Measurements from ENCODE around the gene FGG. TPM values are rescaled to one million over a fixed set of nuclear protein-coding genes. Genes with fewer than 3 reads are reported as not detected.

The FGG gene
- total and polyA plus RNA-seq, 2 donors (not counting 3 experiments of a cell fraction or from before 2014, with no cell fraction given): not detected

DNA sequence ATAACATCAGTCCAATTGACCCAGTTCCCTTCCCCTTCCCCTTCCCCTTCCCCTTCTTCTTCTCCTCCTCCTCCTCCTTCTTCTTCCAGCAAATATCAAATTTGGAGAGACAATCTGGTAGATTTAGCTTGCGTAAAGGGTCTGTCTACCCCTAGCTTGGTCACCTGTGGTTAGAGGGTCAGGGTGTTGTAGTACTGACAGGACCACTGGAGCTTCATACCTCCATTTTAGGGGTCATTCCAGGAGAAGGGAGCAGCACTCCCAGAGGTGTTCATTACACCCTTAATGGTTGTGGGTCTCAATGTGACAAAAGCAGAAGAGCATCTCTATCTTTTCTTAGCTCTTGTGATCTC is 53.3 kb downstream of the FGG start:
- no peaks in the 10 kb centered on the region for H3K4me1 ChIP-seq (ENCODE audit: control insufficient read depth, extremely low read depth, insufficient read depth, low read length)
- intact Hi-C loops (cut with micrococcal nuclease): no loop called here
- peaks cover 0 to 12% of the 10 kb centered on the region in 2 experiments for H3K27me3 ChIP-seq (ENCODE audit: control insufficient read depth in 2 of 2, insufficient read depth in 2 of 2, low read length in 2 of 2)
- no peaks in the 10 kb centered on the region for H3K36me3 ChIP-seq (ENCODE audit: control insufficient read depth in 2 of 2, extremely low read depth in 1 of 2, insufficient read depth in 2 of 2, low read length in 2 of 2)
- no peaks in the 10 kb centered on the region for H3K79me2 ChIP-seq (ENCODE audit: control insufficient read depth, insufficient read depth, low read length)
- ChIA-PET CTCF (interaction anchor here (0.6 to 6.0 kb wide), 29 partner anchors 9 to 793 kb away, joined by 3 to 112 read pairs (median 5); partner anchors contain the start of genes FGG, PLRG1 and RBM46), POLR2A (interaction anchor here (0.6 kb wide), 1 partner anchor 9 kb away, joined by 3 read pairs; the partner anchor contains the start of gene PLRG1)
- dilution Hi-C loops (cut with MboI; ENCODE audit: extremely low pct_ligation_motif_present, low sequenced_read_pairs): no loop called here
- DNase-seq (ENCODE audit: low read depth, low spot score): no peak
- no peak for FAIRE-seq
- BruUV-seq (replicated peaks): no TSS peak
- TF ChIP-seq POLR2A (IDR thresholded peaks at IDR 0.05; ENCODE audit: low read depth, low read length) (no peak), EZH2 (IDR thresholded peaks at IDR 0.05; ENCODE audit: borderline replicate concordance, low read depth, low read length, severe bottlenecking) (no peak), GATA2 (IDR thresholded peaks at IDR 0.05; ENCODE audit: insufficient read depth, insufficient read length, low read depth, low read length) (no peak), JUN (IDR thresholded peaks at IDR 0.05; ENCODE audit: borderline replicate concordance, insufficient read depth, insufficient read length, low read depth) (no peak), MYC (IDR thresholded peaks at IDR 0.05; ENCODE audit: low read depth, low read length) (no peak), FOS (IDR thresholded peaks at IDR 0.05; ENCODE audit: borderline replicate concordance, insufficient read depth, low read length) (no peak), POLR2AphosphoS5 (IDR thresholded peaks at IDR 0.05; ENCODE audit: insufficient read depth, low read depth, low read length) (no peak)
- TF ChIP-seq, protein P1, sequence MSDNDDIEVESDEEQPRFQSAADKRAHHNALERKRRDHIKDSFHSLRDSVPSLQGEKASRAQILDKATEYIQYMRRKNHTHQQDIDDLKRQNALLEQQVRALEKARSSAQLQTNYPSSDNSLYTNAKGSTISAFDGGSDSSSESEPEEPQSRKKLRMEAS (IDR thresholded peaks at IDR 0.05; ENCODE audit: insufficient read depth, insufficient read length): no peak
- TF ChIP-seq, protein P2, sequence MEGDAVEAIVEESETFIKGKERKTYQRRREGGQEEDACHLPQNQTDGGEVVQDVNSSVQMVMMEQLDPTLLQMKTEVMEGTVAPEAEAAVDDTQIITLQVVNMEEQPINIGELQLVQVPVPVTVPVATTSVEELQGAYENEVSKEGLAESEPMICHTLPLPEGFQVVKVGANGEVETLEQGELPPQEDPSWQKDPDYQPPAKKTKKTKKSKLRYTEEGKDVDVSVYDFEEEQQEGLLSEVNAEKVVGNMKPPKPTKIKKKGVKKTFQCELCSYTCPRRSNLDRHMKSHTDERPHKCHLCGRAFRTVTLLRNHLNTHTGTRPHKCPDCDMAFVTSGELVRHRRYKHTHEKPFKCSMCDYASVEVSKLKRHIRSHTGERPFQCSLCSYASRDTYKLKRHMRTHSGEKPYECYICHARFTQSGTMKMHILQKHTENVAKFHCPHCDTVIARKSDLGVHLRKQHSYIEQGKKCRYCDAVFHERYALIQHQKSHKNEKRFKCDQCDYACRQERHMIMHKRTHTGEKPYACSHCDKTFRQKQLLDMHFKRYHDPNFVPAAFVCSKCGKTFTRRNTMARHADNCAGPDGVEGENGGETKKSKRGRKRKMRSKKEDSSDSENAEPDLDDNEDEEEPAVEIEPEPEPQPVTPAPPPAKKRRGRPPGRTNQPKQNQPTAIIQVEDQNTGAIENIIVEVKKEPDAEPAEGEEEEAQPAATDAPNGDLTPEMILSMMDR (IDR thresholded peaks at IDR 0.05; ENCODE audit: extremely low read depth in 1 of 2, insufficient read depth in 1 of 2, low read depth in 1 of 2, low read length in 2 of 2): no peak
- H3K4me2 ChIP-seq (ENCODE audit: insufficient read depth, low read length): no peak overlapping the region
- no peaks in the 10 kb centered on the region for H3K9me3 ChIP-seq (replicated peaks; ENCODE audit: control insufficient read depth, insufficient read depth, low read length)
- H2AFZ ChIP-seq (ENCODE audit: low read depth, low read length): no peak overlapping the region
- no peaks in the 10 kb centered on the region for H3K9me1 ChIP-seq (replicated peaks; ENCODE audit: control insufficient read depth, extremely low read depth, insufficient read depth, low read length)
- H3K4me3 ChIP-seq (replicated peaks in 1 of 3; ENCODE audit: insufficient read depth in 1 of 3, low read depth in 1 of 3, low read length in 3 of 3): no peak overlapping the region
- H3K9ac ChIP-seq (replicated peaks; ENCODE audit: extremely low read depth, insufficient read depth, low read length): no peak overlapping the region
- H4K20me1 ChIP-seq (replicated peaks; ENCODE audit: control insufficient read depth, extremely low read depth, insufficient read depth, low read length): no peaks in the 10 kb centered on the region
- H3K27ac ChIP-seq (ENCODE audit: insufficient read depth, low read depth, low read length): no peak overlapping the region

Other genes starting within 250 kb of the FGG start
- gene DCHS2, start 120.9 kb downstream of the FGG start, total RNA-seq: not detected in 2 replicates
- gene DCHS2, start 120.9 kb downstream of the FGG start, polyA plus RNA-seq: not detected in 2 replicates
- gene PLRG1, start 62.3 kb downstream of the FGG start, total RNA-seq: 89.1 and 91.9 TPM in 2 replicates
- 48.9 and 50.9 TPM in 2 replicates for gene PLRG1, start 62.3 kb downstream of the FGG start, polyA plus RNA-seq
- gene FGB, start 49.6 kb downstream of the FGG start, total RNA-seq: not detected in 2 replicates
- gene FGB, start 49.6 kb downstream of the FGG start, polyA plus RNA-seq: not detected in 2 replicates
- gene FGA, start 21.9 kb downstream of the FGG start, total RNA-seq: not detected in 2 replicates
- not detected in 2 replicates for gene FGA, start 21.9 kb downstream of the FGG start, polyA plus RNA-seq
- gene LRAT, start 131.3 kb upstream of the FGG start, total RNA-seq: not detected in 2 replicates
- gene LRAT, start 131.3 kb upstream of the FGG start, polyA plus RNA-seq: not detected in 2 replicates
- gene RBM46, start 168.6 kb upstream of the FGG start, total RNA-seq: not detected in 2 replicates
- gene RBM46, start 168.6 kb upstream of the FGG start, polyA plus RNA-seq: 0.03 TPM in 1 of 2 replicates, not detected in the other